ENCODE data around the gene SPINT1.

The SPINT1 gene

GRCh38 chr15:40808861-40809450 is 34.9 kb upstream of the SPINT1 start (continued):
- TF ChIP-seq ZBTB21 (tag by site-specific recombination; IDR thresholded peaks at IDR 0.05): no peak
- no peak for TF ChIP-seq ZBTB1 (tag by site-specific recombination; IDR thresholded peaks at IDR 0.05)

- no peak for TF ChIP-seq ZNF544 (tag by site-specific recombination; IDR thresholded peaks at IDR 0.05)
- no peak for TF ChIP-seq ZNF623 (tag by site-specific recombination; IDR thresholded peaks at IDR 0.05)
- TF ChIP-seq BCL11B (tag by site-specific recombination; IDR thresholded peaks at IDR 0.05; ENCODE audit: low read depth): no peak
- TF ChIP-seq ZNF629 (tag by site-specific recombination; IDR thresholded peaks at IDR 0.05): no peak
- no peak for TF ChIP-seq ZBTB17 (tag by site-specific recombination; IDR thresholded peaks at IDR 0.05)
- no peak for TF ChIP-seq PRDM10 (tag by site-specific recombination; IDR thresholded peaks at IDR 0.05)
- TF ChIP-seq ZNF132 (tag by site-specific recombination; IDR thresholded peaks at IDR 0.05; ENCODE audit: borderline replicate concordance): no peak
- no peak for TF ChIP-seq MEIS1 (CRISPR knock-in tag; IDR thresholded peaks at IDR 0.05; ENCODE audit: borderline replicate concordance)
- no peak for TF ChIP-seq ZBTB49 (tag by site-specific recombination; IDR thresholded peaks at IDR 0.05; ENCODE audit: low read depth)
- TF ChIP-seq ZSCAN4 (tag by site-specific recombination; IDR thresholded peaks at IDR 0.05): no peak
- no peak for TF ChIP-seq ZNF350 (tag by site-specific recombination; IDR thresholded peaks at IDR 0.05)
- no peak for TF ChIP-seq HOXA7 (CRISPR knock-in tag; IDR thresholded peaks at IDR 0.05; ENCODE audit: borderline replicate concordance)
- no peak overlapping the region for H3K27ac ChIP-seq (ENCODE audit: extremely low read depth, low read depth, low read length)
- no peaks in the 10 kb centered on the region for H3K4me1 ChIP-seq (ENCODE audit: control insufficient read depth, insufficient read depth, low read length)
- H3K4me3 ChIP-seq (ENCODE audit: low read depth, low read length): no peak overlapping the region
- ChIA-PET CTCF (interaction anchor here (0.7 to 2.1 kb wide), 2 partner anchors 45 to 47 kb away, joined by 4 to 5 read pairs; no protein-coding TSS in a partner anchor), POLR2A (no interaction called here)
- no peaks in the 10 kb centered on the region for H3K9me3 ChIP-seq (ENCODE audit: control insufficient read depth, insufficient read depth, low read depth, low read length)
- H3K36me3 ChIP-seq (ENCODE audit: control insufficient read depth in 2 of 2, insufficient read depth in 1 of 2, low read length in 2 of 2): peaks cover 0 to 45% of the 10 kb centered on the region in 2 experiments; a peak in 1 of 3 replicates
Measured at GRCh38 chr15:40812721-40813425, 31.0 kb upstream of the SPINT1 start.
